LoVo (cell line): ENCODE data around the gene CREBL2.
"Not testable (repeated sequence)": the region's sequence is repeated elsewhere in the genome, so short reads cannot be mapped to it uniquely, and the experiment has no call there.

ENCODE experiments used
- DNase-seq: peaks from one replicate; pipeline ENCODE4 v3.0.0-alpha.2; 2016; ENCODE audit warnings: low spot score

The CREBL2 gene

GRCh38 chr12:12636641-12637040 is 25.0 kb downstream of the CREBL2 start:
- DNase-seq: no peak

DNA sequence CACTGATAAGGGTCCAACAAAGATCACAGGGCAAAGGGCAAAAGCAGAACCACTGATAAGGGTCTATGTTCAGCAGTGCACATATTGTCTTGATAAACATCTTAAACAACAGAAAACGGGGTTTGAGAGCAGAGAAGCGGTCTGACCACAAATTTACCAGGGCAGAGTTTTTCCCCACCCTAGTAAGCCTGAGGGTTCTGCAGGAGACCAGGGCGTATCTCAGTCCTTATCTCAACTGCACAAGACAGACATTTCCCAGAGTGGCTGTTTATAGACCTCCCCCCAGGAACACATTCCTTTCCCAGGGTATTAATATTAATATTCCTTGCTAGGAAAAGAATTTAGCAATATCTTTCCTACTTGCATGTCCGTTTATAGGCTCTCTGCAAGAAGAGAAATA is 28.3 kb downstream of the CREBL2 start:
- DNase-seq: not testable (repeated sequence)

DNA sequence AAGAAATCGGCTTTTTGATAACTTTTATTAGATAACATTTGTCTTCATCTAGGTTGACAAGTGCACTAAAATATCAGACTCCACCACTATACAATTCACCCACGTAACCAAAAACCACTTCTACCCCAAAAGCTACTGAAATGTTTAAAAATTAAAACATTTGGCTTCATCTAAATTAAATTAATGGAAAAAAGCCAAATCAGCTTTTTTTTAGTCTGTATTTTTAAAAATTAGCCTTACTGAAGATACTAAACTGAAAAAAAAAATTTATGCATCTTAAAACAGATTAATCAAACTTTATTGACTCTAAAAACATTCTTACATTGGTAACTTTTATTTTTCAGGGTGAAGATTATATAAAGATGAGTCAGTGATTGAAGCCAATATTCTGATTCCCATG is 30.0 kb downstream of the CREBL2 start:
- no peak for DNase-seq

GRCh38 chr12:12642916-12643315 is 31.2 kb downstream of the CREBL2 start:
- DNase-seq: no peak

DNA sequence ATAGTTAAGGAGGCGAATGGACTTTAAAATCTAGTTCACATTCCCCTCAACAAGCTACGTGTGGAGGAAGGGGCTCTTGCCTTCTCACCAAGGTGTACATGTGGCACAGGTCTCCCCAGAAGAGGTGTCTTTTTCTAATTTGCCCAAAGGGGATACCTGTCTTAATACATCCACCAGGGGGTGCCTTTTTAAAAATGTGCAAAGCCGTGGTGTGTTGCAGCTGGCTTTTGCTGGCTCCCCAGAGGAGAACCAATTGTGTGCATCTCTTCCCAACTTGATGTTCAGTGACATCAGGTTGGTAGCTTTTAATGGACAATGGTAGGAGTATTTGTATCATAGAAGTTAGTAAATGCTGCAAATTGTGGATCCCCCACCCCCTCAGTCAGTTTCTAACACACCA is 33.8 kb downstream of the CREBL2 start:
- DNase-seq: peak; percentile 36

DNA sequence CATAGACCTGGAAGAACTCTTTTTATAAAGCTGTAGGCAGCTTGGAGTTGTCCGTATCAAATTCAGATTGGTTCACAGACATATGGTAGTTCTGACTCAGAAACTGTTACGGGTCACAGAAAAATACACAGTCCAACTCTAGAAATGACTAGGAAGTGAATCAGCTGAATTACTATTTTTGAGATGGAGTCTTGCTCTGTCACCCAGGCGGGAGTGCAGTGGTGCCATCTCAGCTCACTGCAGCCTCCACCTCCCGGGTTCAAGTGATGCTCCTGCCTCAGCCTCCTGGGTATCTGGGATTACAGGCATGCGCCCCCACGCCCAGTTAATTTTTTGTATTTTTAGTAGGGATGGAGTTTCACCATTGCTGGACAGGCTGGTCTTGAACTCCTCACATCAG is 34.3 kb downstream of the CREBL2 start:
- DNase-seq: not testable (repeated sequence)

GRCh38 chr12:12646483-12647072 is 34.9 kb downstream of the CREBL2 start:
- no peak for DNase-seq

DNA sequence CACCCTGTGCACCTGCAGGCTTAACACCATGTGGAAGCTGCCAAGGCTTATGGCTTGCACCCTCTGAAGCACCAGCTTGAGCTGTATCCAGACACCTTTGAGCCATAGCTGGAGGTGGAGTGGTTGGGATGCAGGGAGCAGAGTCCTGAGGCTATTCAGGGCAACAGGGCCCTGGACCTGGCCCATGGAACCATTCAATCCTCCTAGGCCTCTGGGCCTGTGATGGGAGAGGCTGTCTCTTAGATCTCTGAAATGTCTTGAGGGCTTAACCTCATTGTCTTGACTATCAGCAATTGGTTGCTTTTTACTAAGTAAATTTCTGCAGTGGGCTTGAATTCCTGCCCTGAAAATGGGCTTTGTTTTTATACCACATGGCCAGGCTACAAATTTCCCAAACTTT is 36.6 kb downstream of the CREBL2 start:
- no peak for DNase-seq

- no peak for DNase-seq
Measured at GRCh38 chr12:12648951-12649650, 37.4 kb downstream of the CREBL2 start.

- no peak for DNase-seq
Measured at GRCh38 chr12:12651752-12652151, 40.1 kb downstream of the CREBL2 start.

DNA sequence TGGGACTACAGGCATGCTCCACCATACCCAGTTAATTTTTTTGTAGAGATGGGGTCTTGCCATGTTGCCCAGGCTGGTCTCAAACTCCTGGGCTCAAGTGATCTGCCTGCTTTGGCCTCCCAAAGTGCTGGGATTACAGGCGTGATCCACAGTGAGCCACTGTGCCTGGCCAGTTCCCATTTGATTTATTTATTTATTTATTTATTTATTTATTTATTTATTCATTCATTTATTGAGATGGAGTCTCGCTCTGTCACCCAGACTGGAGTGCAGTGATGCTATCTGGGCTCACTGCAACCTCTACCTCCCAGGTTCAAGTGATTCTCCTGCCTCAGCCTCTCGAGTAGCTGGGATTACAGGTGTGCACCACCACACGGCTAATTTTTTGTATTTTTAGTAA is 41.0 kb downstream of the CREBL2 start:
- not testable (repeated sequence) for DNase-seq

DNA sequence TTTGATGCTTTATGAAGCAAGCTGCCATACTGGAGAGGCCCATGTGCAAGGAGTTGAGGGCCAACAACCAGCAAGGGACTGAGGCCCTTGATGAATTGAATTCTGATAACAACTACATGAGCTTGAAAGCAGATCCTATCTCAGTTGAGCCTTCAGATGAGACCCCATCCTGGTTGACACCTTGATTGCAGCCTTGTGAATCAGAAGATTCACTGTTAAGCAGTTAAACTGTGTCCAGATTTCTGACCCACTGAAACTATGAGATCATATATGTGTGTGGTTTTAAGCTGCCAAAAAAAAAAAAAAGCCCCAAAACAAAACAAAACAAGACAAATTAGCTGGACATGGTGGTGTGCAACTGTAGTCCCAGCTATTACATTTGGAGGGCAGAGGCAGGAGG is 42.2 kb downstream of the CREBL2 start:
- DNase-seq: no peak

DNA sequence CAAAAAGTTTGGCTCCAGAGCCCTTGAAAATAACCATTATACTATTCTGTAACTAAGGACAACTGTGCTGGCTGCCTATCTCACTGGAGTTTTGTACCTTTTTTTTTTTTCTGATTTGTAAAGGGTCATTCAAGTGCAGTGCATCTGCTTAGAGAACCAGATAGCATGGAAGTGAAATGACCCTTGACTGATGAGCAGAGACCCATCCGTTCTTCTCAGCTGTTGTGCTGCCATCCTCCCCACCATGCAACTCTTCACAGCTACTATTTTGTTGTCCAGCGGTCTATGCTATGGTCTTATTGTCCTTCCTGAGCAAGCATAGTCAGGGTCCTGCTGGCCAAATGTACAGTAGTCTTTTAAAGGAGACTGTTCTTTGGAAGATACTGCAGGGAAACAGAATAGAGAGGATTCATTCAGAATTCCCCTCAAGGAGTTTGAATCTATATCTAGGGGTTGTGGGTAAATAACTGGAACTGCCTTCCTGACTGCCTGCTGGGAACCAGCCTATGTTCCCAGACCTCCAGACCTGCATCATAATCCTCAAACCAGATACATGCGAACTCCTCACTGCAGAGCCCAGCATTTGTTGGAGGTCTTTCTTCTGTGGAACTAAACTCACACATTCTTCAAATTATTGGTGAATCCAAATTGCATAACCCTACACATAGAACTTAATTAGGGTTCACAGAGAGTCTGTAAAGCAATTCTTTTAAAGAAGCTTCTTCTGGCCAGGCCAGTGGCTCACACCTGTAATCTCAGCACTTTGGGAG is 43.2 kb downstream of the CREBL2 start:
- no peak for DNase-seq

GRCh38 chr12:12660201-12660600 is 48.5 kb downstream of the CREBL2 start:
- DNase-seq: no peak

- DNase-seq: no peak
Measured at GRCh38 chr12:12661086-12661856, 49.6 kb downstream of the CREBL2 start.

DNA sequence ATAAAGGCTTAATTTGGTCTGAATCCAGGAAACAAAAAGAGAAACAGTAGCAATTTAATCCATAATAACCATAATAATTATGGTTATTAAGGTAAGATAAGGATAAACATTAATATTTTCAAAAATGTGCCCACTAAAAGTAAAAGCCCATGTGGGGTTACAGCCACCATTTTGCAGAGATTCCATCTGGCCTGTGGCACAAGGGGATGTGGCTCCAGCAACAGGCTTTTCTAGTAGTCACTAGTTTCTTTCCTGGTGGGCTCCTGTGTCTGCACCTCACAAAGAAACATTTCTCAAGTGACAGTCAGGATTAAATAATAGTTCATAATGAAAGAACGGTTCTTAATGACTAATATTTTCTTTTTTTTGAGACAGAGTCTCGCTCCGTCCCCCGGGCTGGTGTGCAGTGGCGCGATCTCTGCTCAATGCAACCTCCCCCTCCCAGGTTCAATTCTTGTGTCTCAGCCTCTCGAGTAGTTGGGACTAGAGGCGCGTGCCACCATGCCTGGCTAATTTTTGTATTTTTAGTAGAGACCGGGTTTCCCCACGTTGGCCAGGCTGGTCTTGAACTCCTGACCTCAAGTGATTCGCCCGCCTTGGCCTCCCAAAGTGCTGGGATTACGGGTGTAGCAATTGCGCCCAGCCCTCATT is 52.1 kb downstream of the CREBL2 start:
- DNase-seq: no peak

- DNase-seq: no peak
Measured at GRCh38 chr12:12665194-12665593, 53.5 kb downstream of the CREBL2 start.

DNA sequence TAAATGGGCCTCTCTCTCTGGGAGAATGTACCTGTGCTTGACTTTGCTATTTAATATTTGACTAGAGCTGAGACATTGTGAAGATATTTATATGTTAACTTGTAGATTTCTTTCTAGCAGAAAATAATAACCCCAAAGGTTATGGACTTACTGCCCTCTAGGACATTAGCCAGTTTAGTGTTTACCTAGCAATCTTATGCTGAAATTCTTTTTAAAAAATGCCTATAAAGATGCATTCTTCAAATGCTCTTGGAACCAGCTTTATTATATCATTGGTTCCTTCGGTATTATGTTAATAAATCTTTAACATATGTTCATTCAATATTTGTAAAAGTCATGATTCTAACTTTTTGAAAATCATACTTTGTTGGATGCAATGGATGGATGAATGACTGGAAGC is 56.3 kb downstream of the CREBL2 start:
- no peak for DNase-seq

DNA sequence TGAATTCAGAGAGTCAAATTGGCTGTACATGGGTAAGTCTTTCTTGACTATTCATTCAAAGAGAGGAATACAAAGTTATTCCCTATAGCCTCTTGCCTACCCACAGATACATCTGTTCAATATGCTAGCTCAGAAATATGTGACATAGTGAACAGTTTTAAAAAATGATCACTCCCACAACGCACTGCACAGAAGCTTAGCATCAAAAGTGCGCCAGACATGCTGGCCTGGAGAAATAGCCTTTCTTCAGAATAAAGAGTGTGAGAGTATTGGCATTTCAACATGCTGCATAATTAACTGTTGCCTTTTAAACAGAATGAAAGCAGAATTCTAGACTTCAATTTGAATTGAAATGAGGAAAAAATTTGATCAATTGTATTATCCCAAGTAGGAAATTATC is 57.3 kb downstream of the CREBL2 start:
- no peak for DNase-seq

GRCh38 chr12:12671850-12672660 is 60.4 kb downstream of the CREBL2 start:
- peak; percentile 34 for DNase-seq

DNA sequence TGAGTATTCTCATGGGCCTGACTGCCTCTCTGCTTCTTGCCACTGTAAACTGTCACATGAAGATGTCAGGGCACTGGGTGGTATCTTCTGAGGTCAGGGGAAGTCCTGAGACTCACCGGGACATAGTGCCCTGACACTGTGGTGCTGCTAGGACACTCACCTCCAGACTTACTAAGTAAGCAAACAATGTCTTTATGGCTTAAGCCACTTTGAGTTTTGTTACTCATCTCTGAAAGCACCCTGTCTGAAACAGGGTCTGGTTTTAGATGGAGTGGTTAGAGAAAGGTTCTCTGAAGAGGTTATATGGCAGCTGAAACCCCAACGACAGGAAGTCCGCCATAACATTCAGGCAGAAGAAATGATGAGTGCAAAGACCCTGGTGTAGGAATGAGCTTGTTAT is 61.6 kb downstream of the CREBL2 start:
- no peak for DNase-seq
